Measurements from ENCODE around the gene TTC19.

The TTC19 gene, protein sequence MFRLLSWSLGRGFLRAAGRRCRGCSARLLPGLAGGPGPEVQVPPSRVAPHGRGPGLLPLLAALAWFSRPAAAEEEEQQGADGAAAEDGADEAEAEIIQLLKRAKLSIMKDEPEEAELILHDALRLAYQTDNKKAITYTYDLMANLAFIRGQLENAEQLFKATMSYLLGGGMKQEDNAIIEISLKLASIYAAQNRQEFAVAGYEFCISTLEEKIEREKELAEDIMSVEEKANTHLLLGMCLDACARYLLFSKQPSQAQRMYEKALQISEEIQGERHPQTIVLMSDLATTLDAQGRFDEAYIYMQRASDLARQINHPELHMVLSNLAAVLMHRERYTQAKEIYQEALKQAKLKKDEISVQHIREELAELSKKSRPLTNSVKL

DNA sequence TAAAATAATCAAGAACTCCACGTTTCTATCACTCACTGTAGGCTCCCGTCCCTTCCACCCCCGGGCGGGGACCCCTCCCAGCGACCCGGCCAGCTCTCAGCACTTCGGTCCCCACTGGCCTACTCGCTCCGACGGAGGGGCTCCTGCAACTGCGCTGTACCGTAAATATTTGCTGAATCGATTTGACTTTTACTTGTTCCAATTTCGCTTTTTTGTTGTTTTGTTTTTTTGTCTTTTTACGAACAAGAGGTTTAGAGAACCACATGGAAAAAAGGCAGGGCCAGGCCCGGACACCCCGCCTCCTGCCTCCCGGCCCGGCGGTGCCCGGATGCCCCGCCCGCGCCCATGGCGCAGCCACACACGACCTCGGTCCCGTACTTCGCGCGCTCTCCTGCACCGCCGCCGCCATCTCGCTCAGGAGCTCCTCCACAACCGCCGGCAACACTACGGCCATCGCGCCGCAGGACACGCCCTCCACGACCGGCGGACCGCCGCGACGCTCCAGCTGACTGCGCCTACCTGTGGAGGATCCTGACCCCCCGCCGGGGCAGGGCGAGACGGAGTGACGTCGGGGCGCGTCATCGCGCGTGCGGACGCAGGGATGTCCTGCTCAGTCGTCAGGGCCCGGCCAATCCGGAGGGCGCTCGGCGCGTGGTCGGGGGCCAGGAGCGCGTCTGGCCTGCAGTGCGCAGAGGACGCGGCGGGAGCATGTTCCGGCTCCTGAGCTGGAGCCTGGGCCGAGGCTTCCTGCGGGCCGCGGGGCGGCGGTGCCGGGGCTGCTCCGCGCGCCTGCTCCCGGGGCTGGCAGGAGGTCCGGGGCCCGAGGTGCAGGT is at the start of gene TTC19, which contains the start of gene ZSWIM7:
TTC19 (plus strand) TSS at position 684 of the 833 bp plus-strand sequence; CDS start at position 709, 25 bp downstream.
ZSWIM7 (minus strand) TSS at position 564 of the 833 bp plus-strand sequence; CDS start at position 454, 110 bp downstream.
- peak; percentile 98 for DNase-seq

DNA sequence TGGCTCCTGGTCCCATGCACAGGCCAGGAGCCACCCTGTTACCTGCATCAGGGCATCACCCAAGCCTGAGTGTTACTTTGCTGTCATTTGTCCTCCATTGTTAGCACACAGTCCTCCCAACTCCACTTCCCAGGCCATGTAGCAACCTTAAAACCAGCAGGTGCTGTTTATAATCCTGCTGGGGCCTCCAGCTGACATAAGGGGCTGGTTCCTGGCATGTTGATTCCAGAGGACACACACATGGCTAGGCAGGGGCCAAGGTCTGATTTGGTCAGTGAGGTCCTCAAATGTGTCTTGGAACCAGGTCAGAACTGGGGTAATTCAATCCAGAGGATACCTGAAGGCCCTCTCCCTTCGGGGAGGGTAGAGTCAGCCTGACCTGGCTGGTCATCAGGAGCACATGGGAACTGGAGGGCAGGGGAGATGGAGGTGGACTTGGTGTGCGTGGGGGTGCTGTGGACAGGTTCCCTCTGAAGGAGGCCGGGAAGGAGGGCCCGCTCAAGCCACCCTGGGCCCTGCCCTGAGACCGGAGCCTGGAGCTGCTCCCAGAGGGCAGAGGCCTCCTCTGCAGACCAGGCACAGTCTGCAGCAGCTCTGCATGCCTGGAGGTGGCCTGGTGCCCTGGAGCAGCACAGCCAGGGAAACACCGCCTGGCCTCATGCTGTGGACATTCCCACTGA is 48.1 kb upstream of the TTC19 start:
- no peak for DNase-seq

DNA sequence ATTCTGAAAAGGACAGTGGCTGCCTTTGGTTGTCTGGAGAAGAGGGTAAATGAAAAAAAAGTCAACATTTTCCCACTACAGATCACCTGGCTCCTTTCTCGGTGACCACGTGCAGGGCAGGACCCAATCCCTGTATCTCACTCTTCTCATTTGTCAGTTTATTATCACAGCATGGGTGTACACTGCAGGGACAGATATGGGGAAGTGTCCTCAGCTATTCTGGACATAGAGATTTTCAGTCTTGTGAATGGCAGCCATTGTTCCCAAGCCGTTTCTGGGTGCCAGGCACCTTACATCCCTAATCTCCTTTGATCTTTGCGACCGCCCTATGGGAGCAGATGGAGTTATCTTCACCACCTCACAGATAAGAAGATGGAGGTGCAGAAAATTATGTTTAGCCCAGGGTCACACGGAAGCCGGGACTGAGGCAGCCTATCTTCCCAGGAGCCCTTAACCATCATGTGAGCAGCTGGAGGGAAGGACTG is 47.5 kb upstream of the TTC19 start:
- DNase-seq: no peak

DNA sequence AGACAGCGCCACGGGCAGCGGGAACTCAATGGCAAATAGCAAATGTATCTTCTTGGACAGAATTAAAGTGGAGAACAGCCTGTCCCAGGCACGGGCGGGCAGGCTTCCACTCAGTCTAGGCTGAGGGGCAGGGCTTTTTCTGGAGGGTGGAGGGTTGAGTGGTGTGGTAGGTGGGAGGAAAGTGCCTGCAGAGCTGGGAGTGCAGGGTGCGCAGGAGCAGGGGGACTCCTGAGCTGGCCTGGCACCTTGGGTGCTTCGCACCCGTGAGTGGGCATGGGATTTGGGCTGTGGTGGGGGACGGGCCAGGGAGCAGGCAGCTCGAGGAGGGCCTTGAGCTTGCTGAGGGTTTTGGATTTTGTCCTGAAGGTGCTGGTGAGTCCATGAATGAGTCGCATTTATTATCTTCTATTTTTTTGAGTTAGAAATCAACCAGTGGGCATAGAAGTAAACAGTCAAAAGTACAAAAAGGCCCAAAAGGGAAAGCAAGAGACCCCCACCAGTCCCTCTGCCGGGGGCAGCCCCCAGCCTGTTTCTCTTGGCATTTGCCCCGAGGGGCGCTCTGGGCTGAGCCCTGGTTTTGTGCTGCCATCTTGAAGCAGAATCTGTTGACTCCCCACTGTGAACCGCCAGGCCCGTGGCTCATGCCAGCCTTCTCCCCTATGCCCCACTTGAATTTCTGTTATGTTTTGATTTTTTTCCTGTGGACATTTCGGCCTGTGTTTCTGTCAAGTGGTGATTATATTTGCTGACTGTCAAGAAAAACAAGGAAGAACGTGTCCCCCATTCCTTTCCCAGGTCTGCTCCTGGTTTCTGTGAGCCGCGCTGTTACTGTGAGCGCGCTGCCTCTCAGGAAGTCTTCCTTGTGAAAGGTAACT is 46.5 kb upstream of the TTC19 start:
- no peak for DNase-seq

DNA sequence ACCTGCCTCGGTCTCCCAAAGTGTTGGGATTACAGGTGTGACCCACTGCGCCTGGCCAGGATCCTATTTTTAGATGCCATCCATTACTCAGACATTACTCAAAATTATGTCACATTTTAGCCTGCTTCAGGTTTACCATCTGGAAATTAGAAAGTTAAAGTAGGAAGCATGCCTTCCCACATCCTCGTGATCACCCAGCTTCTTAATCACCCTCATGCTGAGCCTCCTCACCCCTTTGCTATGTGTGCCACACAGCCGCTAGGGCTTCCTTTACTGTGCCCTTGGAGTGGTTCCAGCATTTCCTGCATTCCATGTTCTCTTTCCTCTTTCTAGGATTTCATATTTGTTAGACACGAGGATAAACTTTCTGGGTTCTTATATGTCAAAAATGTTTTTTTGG is 45.4 kb upstream of the TTC19 start:
- DNase-seq: no peak

DNA sequence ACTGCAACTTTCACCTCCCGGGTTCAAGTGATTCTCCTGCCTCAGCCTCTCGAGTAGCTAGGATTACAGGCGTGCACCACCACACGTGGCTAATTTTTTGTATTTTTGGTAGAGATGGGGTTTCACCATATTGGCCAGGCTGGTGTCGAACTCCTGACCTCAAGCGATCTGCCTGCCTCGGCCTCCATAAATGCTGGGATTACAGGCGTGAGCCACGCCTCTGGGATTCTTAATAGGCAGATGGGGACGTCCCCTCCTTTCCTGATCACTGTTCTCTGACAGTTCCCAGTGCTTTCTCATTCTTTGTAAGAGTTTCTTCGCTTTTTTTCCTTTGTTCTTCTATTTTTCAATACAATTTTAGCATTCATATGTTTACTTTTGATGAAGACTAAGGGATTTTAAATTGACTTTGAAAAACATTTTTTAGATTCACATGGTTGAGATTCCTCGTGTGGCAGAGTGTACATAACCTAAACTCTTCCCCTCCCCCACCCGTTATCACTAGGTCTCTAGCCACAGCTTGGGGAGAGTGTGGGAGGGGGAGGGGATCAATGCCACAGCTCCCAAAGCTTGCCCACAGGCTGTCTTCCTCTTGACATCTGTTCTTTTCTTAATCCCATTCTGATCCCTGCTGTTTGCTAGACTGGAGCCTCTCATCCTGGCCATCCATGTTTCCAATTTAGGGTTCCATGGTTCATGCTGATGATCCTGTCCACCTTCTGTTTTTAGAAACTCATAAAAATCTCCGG is 43.7 kb upstream of the TTC19 start:
- DNase-seq: no peak

DNA sequence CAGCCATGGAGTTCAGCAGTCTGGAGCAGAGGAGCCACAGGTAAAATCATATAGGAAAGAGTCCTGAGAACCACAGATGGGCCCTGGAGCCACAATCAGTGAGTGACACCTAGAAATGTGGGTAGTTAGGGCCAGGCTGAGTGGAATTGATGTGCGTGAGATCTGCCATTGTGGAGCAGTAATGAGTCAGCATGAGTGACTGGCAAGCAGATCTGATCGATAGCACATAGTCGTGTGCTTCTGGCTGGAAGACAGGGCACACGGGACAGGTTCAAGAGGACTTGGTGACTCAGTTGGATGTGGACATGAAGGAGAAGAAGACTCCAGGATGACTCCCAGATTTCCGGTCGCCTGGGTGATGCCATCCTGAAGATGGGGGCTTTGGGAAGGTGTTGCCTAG is 42.4 kb upstream of the TTC19 start:
- no peak for DNase-seq

DNA sequence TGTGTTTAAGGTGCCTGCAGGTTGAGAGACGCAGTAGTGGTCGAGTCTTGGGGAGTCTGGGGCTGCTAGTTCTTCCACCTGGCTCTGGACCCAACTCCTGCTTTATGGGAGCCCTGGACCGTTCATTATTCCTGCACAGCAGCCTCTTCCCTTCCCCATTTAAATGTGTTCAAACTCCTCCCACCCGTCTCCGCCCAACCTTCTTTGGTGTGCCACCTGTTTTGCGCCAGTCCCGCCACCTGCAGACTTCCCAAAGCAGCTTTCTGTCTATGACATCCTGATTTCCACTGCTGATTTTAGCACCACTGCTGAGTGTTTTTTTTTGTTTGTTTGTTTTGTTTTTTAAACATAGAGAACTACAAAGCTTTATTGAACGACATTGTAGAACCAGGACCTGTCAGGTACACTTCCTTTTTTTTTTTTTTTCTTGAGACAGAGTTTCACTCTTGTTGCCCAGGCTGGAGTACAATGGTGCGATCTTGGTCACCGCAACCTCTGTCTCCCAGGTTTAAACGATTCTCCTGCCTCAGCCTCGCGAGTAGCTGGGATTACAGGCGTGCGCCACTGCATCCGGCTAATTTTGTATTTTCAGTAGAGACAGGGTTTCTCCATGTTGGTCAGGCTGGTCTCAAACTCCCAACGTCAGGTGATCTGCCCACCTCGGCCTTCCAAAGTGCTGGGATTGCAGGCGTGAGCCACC is 41.9 kb upstream of the TTC19 start:
- no peak for DNase-seq

DNA sequence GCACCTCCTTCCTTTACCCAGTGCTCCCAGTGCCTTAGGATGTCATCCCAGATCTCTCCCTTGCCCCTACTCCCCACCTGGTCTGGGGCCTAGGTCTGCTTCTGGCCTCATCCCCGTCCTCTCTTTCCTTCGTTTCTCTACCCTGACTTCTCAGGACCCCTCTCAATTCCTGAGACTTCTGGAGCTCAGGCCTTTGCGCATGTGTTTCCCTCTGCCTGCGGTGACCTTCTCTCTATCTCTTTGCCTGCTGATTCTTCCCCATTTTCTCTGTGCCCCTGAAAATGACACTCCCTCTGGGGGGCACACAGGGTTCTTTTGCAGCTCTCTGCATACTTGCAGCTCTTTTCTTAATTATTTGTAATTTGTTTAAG is 41.2 kb upstream of the TTC19 start:
- no peak for DNase-seq

DNA sequence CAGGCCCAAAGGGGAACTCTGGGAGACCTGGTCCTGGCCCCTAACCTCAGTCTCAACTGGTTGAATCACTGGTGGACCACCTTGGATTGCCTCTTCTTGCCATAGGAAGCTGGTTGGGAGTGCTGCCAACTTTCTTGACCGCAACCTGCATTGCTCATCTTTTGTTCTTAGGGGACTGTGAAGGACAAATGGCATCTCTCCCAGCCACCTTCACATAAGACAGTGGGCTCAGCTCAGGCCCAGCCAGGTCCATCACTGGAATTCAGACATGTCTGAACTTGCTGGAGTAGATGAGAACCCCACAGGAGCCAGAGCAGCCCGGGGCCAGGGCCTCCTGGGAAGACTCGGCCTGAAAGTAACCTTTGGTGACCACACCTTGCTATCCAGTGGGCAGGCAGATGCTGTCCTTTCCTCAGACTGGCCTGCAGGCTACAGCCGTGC is 35.9 kb upstream of the TTC19 start:
- DNase-seq: no peak

DNA sequence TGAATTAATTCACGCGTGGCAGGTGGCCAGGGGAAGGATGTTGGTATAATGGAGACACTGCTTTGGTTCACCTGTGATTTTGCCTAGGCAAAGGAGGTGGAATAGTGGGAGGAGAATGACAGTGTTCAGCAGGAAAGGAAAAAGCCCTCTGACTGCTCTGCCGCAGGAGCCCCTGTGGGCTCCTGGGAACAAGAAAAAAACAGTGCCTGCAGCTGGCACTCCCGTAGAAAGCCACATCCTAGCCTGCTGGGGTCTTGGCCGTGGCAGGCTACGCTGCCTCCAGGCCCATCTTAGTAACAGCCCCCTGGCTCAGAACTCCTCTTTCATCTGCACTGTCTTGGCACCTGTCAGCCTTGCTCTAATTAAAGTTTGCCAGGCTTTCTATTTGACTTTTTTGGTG is 34.1 kb upstream of the TTC19 start:
- DNase-seq: no peak

DNA sequence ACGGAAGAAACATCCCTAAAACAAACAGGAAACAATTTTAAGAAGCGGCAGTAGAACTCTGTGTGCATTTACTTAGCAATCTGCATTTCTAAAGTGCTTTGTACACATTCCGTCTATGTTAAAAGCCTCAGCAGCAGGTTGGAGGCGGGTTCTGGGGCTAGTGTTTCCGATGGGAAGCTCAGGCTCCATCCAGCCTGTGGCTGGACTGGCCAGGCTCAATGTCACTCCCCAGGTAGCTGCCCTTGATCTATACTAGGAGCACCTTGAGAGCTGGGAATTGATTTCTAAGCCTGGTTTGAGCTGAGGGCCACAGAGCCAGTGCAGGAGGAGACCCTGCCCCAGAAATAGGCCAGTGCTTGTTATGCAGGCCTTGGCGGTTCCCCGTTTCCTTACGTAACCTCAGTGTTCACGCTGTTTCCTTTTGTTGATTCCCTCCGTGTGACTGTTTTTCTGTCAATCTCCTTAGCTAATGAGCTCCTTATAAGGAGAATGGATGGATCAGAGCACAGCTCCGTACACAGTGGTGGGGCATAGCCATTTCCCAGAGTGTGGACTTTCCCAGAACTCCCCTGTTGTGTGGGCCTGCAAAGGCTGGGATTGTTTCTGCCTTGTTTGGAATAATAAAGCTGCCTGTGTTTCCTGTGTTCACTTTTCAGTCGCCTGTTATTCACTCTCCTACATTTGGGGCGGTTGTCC is 33.3 kb upstream of the TTC19 start:
- DNase-seq: no peak

DNA sequence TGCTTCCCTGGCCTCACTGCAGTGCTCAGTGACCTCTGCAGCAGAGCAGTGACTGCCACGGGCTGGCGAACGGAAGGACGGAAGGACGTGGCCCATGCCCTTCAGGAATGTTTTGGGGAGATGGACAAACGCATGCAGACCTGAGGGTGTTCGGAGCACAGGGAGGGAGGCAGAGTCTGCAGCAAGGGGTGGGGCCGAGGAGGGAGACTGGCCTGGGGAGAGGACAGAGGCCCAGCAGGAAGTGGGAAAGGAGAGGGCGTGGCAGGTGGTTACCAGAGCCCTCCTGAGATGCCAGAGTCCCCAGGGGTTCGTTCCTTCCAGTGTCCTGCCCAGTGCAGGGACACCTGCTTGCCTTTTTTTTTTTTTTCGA is 32.8 kb upstream of the TTC19 start:
- DNase-seq: no peak

DNA sequence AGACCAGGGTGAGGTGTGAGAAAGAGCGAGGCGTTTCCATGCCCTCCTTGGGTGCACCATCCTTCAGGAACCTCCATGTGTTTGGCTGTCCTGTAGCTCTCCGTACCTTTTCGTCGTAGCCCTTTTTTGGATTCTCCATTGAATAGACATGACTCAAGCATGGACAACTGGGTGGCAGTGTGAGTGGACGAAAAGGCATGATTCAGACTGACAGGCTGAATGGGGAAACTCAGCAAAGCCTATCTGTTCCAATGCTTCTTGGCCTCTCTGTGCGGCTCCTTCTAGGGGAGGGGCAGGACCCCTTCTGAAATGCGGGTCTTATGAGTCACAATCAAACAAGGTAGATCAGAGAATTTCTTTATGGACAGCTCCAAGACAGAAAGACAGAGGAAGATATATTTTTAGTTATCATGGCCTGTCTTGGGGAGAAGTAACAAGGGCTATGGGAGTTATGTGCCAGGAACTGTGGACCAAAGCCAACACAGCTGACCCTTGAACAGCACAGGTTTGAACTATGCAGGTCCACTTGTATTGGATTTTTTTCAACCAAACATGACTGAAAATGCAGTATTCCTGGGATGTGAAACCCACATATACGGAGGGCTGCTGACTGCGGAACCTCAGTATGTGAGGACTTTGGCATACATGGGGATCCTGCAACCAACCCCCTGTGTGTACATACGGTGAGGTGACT is 31.8 kb upstream of the TTC19 start:
- no peak for DNase-seq

DNA sequence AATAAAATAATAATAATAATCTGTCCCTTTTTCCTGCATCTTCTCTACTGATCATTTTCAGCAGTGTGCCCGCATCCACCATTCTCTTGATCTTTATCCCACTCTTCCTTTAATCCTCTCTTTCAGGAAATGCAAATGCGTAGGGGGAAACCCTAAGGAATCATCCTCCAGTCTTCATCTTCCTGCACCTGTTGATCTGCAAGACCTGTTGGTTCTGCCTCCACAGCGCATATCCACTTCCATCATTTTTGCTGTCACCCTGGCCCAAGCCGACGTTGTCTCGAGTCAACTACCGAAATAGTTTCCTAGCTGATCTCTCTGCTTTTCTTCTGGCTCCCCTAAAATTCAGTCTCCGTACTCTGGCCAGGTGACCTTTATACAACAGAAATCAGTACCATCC is 30.2 kb upstream of the TTC19 start:
- DNase-seq: no peak

DNA sequence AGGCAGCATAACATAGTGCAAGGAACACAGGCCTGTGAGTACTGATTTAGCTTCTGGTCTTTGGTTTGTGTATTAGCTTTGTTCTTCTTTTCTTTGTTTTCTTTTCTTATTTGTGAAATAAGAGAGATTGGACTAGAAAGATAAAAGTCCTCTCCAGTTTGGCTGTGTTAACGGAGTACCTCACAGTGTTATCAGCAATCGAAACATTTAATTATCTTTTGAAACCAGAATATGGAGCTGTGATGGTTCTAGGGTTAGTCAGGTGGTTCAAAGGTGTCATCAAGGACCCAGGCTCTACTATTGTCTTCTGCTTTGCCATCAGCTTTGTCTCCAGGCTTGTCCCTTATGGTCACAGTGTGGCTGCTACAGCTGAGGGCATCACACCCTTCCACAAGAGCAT is 29.1 kb upstream of the TTC19 start:
- DNase-seq: no peak

DNA sequence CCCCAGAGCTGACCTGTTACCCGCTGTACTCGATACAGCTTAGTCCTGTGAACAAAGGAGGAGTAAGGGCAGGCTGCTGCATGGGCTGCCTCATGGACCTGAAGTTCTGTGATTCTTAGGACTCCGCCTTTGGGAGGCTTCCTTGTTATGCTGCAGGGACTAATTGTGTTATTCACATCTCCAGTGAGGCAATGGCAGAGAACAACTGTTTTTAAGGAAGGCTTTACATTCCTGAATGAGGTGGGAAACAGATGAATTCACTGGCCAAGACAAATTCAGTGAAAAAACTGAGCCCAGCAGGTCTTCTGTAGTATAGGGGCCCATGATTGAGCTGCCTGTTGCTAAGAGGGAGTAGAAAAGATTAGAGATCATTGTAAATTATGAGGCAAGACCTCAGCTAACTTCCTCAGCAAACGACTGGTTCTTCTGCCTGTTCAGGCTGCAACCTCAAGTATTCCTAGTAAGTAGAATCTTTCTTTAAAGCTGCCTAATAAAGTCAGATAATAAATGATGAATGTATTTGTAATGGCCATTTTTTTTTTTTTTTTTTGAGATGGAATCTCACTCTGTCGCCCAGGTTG is 28.4 kb upstream of the TTC19 start:
- no peak for DNase-seq

DNA sequence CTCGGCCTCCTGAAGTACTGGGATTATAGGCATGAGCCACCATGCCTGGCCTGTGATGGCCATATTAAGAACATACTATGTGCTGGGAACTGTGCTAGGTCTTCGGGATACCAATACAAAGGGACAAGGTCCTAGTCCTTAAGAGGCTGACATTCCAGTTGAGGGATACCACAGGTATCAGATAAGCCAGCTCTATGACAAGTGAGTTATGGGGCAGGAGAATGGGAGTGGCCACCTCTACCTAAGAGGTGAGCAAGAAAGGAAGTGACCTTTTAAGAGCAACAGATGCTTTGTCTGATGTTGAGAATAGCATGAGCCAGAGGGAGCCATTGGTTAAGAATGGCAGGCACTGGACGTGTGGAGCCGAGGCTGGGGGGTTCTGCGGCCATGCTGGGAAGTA is 27.7 kb upstream of the TTC19 start:
- no peak for DNase-seq

DNA sequence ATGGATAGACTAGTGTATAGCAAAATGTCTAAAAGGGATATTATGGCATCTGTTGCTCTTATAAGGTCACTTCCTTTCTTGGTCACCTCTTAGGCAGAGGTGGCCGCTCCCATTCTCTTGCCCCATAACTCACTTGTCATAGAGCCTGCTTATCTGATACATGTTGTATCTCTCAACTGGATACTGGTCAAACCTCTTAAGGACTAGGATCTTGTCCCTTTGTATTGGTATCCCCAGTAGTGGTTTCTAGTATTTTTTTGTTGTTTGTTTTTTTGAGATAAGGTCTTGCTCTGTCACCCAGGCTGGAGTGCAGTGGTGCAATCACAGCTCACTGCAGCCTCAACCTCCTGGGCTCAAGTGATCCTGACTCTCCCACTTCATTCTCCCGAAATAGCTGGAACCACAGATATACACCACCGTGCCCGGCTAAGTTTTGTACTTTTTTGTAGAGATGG is 27.1 kb upstream of the TTC19 start:
- DNase-seq: no peak
